DND-41 (cell line): ENCODE data around the gene DHRS3.

Source experiments
- EZH2 ChIP-seq: IDR thresholded peaks from 3 replicates; pipeline ENCODE4 v1.6.1; 2012; ENCODE audit warnings: borderline replicate concordance, low read depth, mild to moderate bottlenecking, moderate library complexity, low read length, inconsistent platforms; ENCODE audit not compliant: severe bottlenecking
- TF ChIP-seq, protein P1 (sequence below): IDR thresholded peaks from 2 replicates; pipeline ENCODE4 v1.5.1; 2012; ENCODE audit warnings: borderline replicate concordance, low read length, moderate library complexity, mild to moderate bottlenecking; ENCODE audit not compliant: poor library complexity, severe bottlenecking; ENCODE audit errors: extremely low read depth

DNA sequence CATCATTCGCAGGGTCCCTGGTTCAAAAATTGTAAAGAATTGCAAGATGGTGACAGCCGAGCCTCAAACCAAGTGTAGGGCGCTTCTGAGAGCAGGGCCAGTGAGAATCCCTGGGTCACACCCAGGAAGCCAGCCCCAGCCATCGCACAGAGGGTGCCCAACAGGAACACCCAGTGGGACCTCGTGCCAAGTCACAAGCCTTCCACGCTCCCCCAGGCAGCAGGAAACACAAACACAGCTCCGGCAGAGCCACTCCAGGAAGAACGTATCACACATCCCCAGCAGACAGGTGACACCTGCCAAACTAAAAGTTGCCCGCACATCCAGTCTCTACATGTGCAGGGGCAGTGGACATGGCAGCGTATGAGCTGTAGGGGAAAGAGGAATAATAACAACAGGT lies 20.2 kb downstream of the DHRS3 start:
- TF ChIP-seq, protein P1, sequence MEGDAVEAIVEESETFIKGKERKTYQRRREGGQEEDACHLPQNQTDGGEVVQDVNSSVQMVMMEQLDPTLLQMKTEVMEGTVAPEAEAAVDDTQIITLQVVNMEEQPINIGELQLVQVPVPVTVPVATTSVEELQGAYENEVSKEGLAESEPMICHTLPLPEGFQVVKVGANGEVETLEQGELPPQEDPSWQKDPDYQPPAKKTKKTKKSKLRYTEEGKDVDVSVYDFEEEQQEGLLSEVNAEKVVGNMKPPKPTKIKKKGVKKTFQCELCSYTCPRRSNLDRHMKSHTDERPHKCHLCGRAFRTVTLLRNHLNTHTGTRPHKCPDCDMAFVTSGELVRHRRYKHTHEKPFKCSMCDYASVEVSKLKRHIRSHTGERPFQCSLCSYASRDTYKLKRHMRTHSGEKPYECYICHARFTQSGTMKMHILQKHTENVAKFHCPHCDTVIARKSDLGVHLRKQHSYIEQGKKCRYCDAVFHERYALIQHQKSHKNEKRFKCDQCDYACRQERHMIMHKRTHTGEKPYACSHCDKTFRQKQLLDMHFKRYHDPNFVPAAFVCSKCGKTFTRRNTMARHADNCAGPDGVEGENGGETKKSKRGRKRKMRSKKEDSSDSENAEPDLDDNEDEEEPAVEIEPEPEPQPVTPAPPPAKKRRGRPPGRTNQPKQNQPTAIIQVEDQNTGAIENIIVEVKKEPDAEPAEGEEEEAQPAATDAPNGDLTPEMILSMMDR: no peak
- TF ChIP-seq EZH2: no peak
